Measurements from ENCODE around the gene COL23A1.

- TF ChIP-seq EZH2phosphoT487 (IDR thresholded peaks at IDR 0.05; ENCODE audit: low read length) (no peak), EZH2 (optimal IDR thresholded peaks at IDR 0.05; ENCODE audit: low read depth, low read length) (no peak), CTCF (IDR thresholded peaks at IDR 0.05; ENCODE audit: low read length) (no peak)
Measured at GRCh38 chr5:178360926-178361235, 229.3 kb downstream of the COL23A1 start.

Measured in MM.1S (cell line).